Osteocyte (in vitro differentiated cells): ENCODE data around the gene ZCCHC24. TPM values are rescaled to one million over a fixed set of nuclear protein-coding genes. Genes with fewer than 3 reads are reported as not detected.

Source experiments
- DNase-seq: peaks from one replicate; pipeline ENCODE4 v3.0.0; 2021; ENCODE audit warnings: mixed read lengths; ENCODE audit not compliant: unreplicated experiment; ENCODE audit errors: extremely low spot score
- H3K27ac Mint-ChIP-seq: one replicate; pipeline ENCODE4 v1.8.0; 2021; ENCODE audit warnings: mild to moderate bottlenecking, mixed read lengths; ENCODE audit not compliant: unreplicated experiment
- H3K27me3 Mint-ChIP-seq: one replicate; pipeline ENCODE4 v1.8.0; 2021; ENCODE audit warnings: mixed read lengths; ENCODE audit not compliant: unreplicated experiment
- H3K36me3 Mint-ChIP-seq: one replicate; pipeline ENCODE4 v1.8.0; 2021; ENCODE audit warnings: mixed read lengths; ENCODE audit not compliant: unreplicated experiment
- H3K4me1 Mint-ChIP-seq: one replicate; pipeline ENCODE4 v1.8.0; 2021; ENCODE audit warnings: mixed read lengths; ENCODE audit not compliant: unreplicated experiment
- H3K4me3 Mint-ChIP-seq: one replicate; pipeline ENCODE4 v1.8.0; 2021; ENCODE audit warnings: mild to moderate bottlenecking, moderate library complexity, mixed read lengths; ENCODE audit not compliant: unreplicated experiment
- H3K9me3 Mint-ChIP-seq: one replicate; pipeline ENCODE4 v1.8.0; 2021; ENCODE audit warnings: mixed read lengths; ENCODE audit not compliant: unreplicated experiment
- CTCF ChIP-seq: fragments of 200-600 bp; sonication (generic); IDR thresholded peaks from 2 replicates; pipeline ENCODE4 v1.5.0; 2021; ENCODE audit warnings: antibody characterized with exemption, mild to moderate bottlenecking, moderate library complexity
- total RNA-seq: library from RNA; stranded (reverse); gene quantifications from 2 replicates; pipeline ENCODE4 v1.2.1, GENCODE V29; 2021

The ZCCHC24 gene
- total RNA-seq, 1 donor from 2014 or later, result 88.3 TPM

DNA sequence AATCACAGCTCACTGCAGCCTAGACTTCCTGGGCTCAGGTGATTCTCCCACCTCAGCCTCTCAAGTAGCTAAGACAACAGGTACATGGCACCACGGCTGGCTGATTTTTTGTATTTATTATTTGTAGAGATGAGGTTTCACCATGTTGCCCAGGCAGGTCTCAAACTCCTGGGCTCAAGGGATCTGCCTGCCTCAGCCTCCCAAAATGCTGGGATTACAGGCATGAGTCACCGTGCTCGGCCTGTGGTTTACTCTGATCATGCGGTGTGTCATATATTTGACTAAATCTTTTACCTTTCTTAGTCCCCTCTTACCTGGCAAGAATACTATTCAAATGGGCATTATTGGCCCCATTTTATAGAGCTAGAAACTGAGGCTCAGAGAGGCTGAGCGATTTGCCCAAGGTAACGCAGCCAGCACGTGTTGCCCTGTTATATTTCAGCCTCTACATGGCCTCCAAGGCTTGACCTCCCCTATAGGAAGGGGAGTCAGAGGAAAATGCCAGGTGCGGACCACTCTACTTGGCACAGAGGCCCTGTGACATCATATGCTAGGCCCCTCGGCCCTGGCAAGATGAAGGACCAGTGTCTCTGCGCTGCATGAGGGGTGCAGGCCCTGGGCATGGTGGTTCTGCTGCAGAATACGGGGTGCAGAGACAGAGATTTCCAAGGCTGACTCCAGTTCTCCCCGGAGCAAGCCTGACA lies 8.2 kb downstream of the ZCCHC24 start:
- no peak for DNase-seq
- peaks cover 96% of the 10 kb centered on the region for H3K4me1 Mint-ChIP-seq
- H3K9me3 Mint-ChIP-seq, result no peaks in the 10 kb centered on the region
- H3K4me3 Mint-ChIP-seq, result peak overlapping the region; percentile 40
- no peaks in the 10 kb centered on the region for H3K27me3 Mint-ChIP-seq
- H3K27ac Mint-ChIP-seq, result peak overlapping the region; percentile 41
- no peak for TF ChIP-seq CTCF
- H3K36me3 Mint-ChIP-seq, result peaks cover 33% of the 10 kb centered on the region

DNA sequence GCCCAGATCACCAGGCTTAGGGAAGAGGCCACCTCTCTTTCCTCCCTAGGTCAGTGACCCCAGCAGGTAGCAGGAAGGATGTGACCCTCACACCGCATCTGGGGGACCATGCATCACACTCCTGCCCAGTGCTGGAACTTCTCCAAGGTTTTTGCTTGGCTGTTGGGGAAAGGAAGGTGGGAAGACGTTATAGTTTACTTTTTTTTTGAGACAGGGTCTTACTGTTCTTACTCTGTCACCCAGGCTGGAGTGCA lies 8.6 kb downstream of the ZCCHC24 start:
- H3K27ac Mint-ChIP-seq, result no peak overlapping the region

DNA sequence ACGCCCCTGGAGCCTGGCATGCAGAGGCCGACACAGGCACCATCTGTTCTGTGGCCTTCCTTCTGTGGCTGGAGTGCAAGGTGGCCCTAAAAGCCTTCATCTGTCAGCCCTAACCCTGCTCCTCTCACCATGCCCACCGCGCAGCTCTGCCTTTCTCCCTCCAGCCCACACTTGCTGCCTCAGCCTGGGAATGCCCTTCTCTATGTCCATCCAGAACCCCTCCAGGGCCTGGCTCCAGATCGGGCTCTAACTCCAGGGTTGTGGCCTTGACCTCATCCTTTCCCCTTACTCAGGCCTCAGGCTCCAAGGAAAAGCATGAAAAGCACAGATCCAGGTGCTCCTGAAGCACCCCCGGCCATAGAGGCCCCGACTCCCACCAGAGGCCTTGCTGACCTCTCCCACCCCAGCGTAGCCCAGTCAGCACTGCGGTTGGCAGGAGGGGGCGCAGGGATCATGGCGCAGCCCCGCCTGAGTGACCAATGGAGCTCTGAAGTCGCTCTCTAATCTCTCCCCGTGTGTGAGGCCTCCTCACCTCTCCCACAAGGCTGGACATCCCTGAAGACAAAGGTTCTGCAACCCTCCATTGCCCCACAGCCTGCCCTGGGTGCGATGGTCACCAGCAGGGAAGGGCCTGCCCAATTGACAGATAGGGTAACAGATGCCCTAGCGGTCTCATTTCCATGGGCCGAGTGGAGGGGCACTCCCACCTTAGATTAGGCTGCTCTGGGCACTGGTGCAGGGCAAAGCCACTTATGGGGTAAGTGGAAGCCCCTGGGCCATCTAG lies 9.2 kb downstream of the ZCCHC24 start:
- no peaks in the 10 kb centered on the region for H3K9me3 Mint-ChIP-seq
- no peak for DNase-seq
- H3K27ac Mint-ChIP-seq, result peak overlapping the region; percentile 86
- H3K4me1 Mint-ChIP-seq, result peaks cover 96% of the 10 kb centered on the region
- peak overlapping the region; percentile 32 for H3K4me3 Mint-ChIP-seq
- peaks cover 36% of the 10 kb centered on the region for H3K36me3 Mint-ChIP-seq
- TF ChIP-seq CTCF, result no peak
- H3K27me3 Mint-ChIP-seq, result no peaks in the 10 kb centered on the region

More for the DNA sequence above, 8.6 kb downstream of the ZCCHC24 start:
- no peak for TF ChIP-seq CTCF
- Mint-ChIP-seq H3K27me3 (no peaks in the 10 kb centered on the region), H3K4me1 (peaks cover 96% of the 10 kb centered on the region), H3K4me3 (no peak overlapping the region), H3K36me3 (peaks cover 32% of the 10 kb centered on the region), H3K9me3 (no peaks in the 10 kb centered on the region)
- no peak for DNase-seq

- TF ChIP-seq CTCF, result no peak
- H3K27ac Mint-ChIP-seq, result peak overlapping the region; percentile 86
- H3K4me3 Mint-ChIP-seq, result peak overlapping the region; percentile 32
- H3K27me3 Mint-ChIP-seq, result no peaks in the 10 kb centered on the region
- H3K4me1 Mint-ChIP-seq, result peaks cover 93% of the 10 kb centered on the region
- no peaks in the 10 kb centered on the region for H3K9me3 Mint-ChIP-seq
- no peak for DNase-seq
- H3K36me3 Mint-ChIP-seq, result peaks cover 34% of the 10 kb centered on the region
These were observed 10.0 kb downstream of the ZCCHC24 start for GRCh38 chr10:79435271-79436065.

DNA sequence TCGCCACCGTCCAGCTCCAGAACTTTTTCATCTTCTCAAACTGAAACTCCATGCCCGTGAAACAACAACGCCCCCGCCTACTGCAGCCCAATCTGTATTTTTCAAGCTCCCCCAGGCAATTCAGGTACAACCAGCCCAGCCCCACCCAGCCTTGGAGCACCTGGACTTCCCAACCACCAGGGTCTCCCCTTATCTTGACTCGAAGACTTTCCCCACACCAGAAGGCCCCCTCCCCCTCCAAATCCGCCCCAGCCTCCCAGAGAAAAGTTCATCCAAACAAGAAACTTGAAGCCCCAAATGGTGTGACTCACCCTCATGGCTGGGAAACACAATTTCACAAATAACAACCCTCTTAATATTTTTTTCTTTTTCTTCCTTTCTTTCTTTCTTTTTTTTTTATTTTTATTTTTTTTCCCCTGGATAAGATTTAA lies 10.6 kb downstream of the ZCCHC24 start:
- no peak for DNase-seq
- Mint-ChIP-seq H3K9me3 (no peaks in the 10 kb centered on the region), H3K4me3 (peak overlapping the region; percentile 15), H3K4me1 (peaks cover 86% of the 10 kb centered on the region), H3K36me3 (peaks cover 37% of the 10 kb centered on the region), H3K27ac (peak overlapping the region; percentile 86), H3K27me3 (no peaks in the 10 kb centered on the region)
- no peak for TF ChIP-seq CTCF
